ENCODE results near the gene FAM131A.

The FAM131A gene

DNA sequence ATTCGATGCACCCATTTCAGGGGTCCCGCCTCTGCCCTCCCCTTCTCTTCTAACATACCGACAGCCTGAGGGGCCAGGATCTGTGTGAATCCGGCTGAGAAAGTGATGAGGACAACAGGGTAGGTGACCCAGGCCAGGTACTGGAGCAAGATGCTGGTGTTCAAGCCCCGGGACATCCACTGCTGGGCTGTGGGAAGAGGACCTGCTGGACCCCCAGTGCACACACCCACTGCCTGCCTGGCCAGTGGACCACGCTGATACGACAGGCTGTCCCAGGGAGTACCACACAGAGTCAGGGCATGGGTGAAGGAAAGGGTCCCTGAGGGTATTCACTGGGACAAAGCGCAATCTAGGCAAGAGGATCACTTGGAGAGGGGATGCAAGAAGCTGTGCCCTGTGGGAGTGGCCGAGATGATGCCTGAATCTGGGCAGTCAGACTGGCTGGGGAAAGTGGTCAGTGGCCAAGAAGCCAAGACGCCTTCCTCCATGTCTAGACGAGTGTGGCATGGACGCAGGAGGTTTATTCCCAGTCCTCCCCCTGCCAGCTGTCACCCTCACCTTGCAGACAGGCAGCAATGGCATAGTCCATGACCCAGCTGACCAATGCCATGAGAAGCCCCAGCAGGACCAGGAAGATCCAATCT is 20.8 kb downstream of the FAM131A start:
- no peak for DNase-seq (ENCODE audit: low spot score)

GRCh38 chr3:184358921-184359350 is 21.5 kb downstream of the FAM131A start:
- DNase-seq (ENCODE audit: low spot score): no peak

GRCh38 chr3:184359610-184360009 is 22.2 kb downstream of the FAM131A start:
- no peak for DNase-seq (ENCODE audit: low spot score)

DNA sequence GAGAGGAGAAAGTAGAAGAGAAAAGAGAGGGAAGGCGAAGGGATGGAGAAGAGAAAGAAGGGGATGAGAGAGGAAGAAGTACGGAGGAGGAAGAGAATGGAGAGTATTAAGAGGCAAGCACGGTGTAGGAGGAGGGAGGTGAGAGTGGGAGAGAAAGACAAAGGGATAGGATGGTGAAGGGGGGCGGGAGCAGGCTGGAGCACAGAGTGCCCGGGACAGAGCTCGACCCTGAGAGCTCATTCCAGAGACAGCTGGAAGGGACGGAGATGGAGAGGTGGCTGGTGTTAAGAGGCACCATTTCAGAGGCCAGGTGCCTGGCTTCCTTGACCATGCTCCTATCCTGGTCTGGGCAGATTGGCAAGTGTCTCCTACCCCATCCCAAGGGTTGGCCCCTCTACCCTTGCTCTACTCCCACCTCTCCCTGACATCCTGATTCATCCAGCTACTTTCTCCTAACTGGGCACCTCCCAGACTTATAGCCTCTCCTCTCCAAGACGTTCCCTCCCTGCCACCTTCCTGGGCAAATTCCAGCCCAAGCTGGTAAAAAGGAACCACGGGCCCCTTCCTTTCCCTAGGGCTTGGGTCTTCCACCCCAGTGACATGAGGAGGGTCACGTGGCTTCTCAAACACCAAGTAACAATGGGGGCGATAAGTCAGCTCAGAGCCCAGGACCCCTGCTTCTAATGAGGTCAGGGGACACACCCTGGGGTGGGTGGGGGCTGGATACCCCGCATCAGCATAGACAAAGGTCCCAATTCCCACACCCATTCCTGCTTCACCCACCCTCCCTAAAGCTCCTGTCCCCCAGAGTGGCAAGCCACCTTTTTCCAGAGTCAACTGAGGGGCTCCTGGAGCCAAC is 22.9 kb downstream of the FAM131A start:
- DNase-seq (ENCODE audit: low spot score): no peak

DNA sequence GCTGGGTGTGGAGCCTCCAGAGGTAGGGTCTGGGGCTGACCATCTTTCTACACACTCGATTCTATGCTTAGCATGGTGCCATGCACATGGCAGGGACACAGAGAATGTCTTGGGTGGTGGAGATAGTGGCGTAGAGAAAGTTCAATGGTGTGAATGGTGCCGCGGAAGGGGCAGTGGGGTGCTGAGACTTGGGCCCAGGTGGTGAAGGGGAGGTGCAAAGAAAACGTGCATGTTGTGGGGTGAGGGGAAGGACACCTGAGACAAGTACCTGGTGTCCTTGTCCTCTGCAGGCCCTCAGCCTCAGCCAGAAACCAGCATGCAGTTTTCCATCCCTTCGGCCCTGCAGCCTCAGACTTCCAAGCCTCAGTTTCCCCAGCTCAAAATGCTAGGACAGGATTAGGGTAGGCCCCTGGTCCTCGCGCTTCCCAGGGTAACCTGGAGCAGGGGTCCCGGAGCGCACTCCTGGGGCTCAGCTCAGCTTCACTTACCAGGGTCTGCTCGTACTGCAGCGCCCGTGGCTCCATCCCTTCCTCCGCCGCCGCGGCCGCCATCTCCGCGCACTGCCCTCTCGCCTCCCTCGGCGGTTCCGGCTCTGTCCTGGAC is 23.6 kb downstream of the FAM131A start:
- DNase-seq (ENCODE audit: low spot score): no peak

- peak; percentile 46 for DNase-seq (ENCODE audit: low spot score)
Measured at GRCh38 chr3:184361532-184361931, 24.1 kb downstream of the FAM131A start, which contains the start of the genes CLCN2 and POLR2H. Gene CLCN2, minus strand, starts transcription at chr3:184361605. Its CDS starts 126 bp downstream, at chr3:184361479. Gene POLR2H, plus strand, starts transcription at chr3:184361710. Its CDS starts 1,783 bp downstream, at chr3:184363493.

- DNase-seq (ENCODE audit: low spot score): peak; percentile 31
Measured at GRCh38 chr3:184361932-184362667, 24.7 kb downstream of the FAM131A start.

DNA sequence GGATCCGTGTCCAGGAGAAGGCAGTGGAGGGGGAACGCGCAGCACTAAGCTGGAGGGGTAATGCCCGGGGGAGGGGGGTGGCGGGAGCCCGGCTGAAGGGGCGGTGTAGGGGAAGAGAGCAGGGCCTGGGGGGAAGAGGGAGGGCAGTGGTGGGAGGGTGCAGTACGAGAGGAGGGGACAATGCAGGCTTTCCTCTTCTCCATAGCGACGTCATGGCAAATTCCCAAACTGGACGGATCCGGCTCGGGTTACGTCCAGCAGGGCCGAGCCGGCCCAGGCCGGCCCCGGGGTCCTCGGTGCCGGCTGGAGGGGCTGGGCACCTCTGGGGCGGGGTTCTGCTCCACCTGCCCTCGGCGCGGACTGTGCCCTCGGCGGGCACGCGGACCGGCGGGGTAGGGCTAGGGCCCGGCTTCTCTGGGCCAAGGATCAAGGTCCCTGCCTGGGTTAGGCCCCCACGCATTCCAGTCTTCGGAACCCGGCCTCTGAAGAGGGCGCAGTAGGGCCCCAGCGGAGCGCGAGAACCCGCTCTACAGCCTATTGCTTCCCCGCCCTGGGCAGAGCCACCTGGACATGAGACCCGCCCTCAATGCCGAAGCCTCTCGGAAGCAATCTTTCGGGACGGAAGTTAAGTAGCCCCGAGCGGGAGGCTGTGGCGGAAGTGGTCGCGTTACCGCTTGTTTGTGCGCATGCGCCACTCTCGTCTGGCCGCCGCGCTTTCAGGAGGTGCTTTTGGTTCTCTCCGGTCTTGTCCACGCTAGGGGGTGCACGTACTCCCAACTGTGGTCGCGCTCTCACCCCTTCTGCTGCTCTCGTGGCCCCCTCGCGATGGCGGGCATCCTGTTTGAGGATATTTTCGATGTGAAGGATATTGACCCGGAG is 25.5 kb downstream of the FAM131A start:
- DNase-seq (ENCODE audit: low spot score): peak; percentile 93

- DNase-seq (ENCODE audit: low spot score): no peak
Measured at GRCh38 chr3:184366619-184367289, 29.4 kb downstream of the FAM131A start.

GRCh38 chr3:184368116-184368515 is 30.7 kb downstream of the FAM131A start:
- DNase-seq (ENCODE audit: low spot score): no peak

DNA sequence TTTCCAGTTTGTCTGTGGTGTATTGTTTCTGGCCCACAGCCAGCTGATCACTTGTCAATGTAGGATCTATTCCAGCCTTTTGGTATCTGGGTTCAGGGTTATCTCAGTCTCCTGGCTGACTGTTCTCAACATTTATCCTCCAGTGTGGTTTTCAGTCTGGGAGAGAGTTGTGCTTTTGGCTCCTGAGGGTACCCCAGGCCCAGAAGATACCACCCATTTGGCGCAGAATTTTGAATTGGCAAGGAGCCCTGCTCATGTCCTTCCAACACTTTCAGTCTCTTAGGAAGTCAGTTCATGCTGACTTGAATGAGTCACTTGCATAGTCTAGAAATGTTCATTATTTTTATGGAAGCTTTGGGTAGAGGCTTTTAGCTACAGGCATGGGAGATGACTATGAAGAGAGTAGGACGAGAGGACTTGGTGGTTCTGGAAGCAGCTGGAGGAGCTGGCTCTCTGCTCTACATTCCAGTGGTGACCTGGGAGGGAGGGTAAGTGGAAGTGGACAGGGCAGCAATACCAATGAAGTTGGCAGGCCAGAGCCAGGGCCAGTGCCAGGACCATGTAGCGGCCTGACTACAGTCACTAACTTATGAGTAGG is 31.3 kb downstream of the FAM131A start:
- DNase-seq (ENCODE audit: low spot score): peak; percentile 24

DNA sequence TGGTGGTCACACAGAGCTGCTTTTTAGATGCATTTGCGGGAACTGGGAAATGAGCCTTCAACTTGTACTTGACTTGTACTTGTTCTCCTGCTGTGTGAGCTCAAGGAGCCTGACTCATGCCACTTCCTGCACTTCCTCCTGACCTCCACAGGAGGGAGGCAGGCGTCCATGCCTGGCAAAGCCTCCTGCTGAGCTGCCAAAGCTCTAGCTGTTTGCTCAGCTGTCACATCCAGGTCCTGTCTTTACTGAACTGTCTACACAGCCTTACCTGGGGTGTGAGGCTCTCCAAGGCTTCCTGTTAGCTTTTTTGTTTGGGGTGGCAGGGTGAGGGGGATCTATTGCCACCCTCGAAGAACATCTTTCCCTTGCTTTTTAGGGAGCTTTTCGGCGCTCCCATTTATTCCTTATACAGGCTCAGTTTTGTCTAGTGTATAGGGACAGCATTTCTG is 34.2 kb downstream of the FAM131A start:
- peak; percentile 90 for DNase-seq (ENCODE audit: low spot score)

GRCh38 chr3:184372296-184372821 is 35.0 kb downstream of the FAM131A start:
- DNase-seq (ENCODE audit: low spot score): no peak

DNA sequence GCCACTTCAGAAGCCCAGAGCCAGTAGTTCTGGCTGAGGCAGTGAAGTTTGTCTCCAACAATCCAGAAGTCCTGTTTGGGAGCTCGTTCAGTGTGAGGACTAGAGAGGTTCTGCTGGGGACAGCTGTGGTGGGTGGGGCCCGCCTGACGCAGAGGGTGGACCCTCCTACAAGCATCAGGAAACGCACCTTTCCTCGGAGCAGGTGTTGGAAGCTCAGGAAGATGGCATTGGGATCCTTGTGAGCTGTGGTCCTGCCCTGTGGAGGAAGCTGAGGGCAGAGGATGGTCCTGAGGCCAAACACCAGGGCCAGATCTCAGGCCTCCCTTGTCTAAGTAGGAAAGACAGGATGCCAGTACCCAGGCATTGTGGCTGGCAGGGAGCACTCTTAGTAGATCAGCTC is 35.5 kb downstream of the FAM131A start:
- DNase-seq (ENCODE audit: low spot score): no peak

DNA sequence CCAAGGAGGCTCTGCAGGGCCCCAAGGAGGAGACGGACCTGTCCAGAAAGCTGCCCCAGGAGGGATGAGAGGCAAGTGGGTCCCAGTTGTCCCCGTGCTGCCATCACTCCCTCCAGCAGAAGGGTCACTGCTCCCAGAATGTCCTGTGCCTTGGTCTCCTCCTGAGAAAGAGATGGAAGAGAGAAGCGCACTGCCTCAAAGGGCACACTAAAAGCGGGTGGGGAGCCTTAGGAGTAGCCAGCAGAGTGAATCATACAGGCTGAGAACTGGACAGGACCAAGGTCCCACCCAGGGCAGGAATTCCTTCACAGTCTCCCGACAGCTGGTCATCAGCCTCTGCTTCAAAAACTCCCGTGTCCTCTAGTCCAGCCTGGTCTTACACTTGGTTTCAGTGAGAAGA is 36.0 kb downstream of the FAM131A start:
- no peak for DNase-seq (ENCODE audit: low spot score)

GRCh38 chr3:184375747-184376461 is 38.5 kb downstream of the FAM131A start:
- DNase-seq (ENCODE audit: low spot score): no peak

DNA sequence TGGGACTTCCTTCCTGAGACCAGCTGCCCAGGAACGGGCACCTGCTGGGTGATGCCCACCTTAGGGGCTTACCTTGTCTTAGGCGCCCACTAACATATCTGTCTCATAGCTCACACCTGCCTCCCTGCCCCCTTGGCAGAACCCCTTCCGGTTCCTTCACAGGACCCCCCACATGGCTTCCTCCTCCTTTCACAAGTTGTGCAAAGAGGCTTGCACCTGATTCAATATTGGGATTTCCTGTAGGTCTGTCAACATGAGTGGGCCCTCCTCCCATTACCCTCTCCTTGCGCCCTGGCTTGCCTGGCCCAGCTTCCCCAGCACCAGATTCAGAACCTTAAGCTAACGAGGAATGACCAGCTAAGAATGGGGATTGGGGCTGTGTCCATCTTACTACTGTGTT is 40.0 kb downstream of the FAM131A start:
- no peak for DNase-seq (ENCODE audit: low spot score)

DNA sequence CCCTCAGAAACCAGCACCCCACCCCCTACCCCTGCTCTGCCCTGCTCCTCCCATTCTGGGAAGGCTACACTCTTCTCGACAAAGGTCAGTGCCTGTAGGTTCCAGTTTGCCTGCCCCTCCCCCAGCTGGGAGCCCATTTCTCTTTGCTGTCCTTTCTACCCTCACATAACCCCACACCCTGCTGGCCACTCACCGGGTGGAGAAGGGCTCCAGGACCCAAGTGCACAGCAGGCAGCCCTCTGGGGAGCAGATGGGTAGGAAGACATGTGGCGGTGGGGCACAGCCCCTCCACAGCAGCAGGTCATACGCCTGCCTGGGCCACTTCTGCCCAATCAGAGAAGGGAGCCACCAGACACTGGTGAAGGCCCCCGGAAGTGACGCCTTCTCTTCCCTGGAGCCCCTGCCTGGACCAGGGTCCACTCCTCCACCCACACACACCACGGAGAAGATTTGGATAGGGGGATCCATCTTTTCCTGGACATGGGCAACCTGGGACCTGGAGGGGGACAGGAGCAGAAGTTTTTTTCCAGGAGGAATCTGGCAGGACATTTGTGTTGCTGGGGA is 40.6 kb downstream of the FAM131A start, which contains the start of gene THPO:
Gene THPO, minus strand, starts transcription at position 326 of the 564 bp plus-strand sequence. CDS start 1,948 bp downstream, outside the sequence.
- no peak for DNase-seq (ENCODE audit: low spot score)

All from kidney capillary endothelial cell (primary cell).